GM21786 (cell line): ENCODE results near the gene NEK6.

ENCODE experiments used
- ATAC-seq: cut with Tn5 transposase; IDR thresholded peaks from one replicate; pipeline ENCODE4 v1.9.1; 2021; ENCODE audit not compliant: unreplicated experiment

The NEK6 gene

DNA sequence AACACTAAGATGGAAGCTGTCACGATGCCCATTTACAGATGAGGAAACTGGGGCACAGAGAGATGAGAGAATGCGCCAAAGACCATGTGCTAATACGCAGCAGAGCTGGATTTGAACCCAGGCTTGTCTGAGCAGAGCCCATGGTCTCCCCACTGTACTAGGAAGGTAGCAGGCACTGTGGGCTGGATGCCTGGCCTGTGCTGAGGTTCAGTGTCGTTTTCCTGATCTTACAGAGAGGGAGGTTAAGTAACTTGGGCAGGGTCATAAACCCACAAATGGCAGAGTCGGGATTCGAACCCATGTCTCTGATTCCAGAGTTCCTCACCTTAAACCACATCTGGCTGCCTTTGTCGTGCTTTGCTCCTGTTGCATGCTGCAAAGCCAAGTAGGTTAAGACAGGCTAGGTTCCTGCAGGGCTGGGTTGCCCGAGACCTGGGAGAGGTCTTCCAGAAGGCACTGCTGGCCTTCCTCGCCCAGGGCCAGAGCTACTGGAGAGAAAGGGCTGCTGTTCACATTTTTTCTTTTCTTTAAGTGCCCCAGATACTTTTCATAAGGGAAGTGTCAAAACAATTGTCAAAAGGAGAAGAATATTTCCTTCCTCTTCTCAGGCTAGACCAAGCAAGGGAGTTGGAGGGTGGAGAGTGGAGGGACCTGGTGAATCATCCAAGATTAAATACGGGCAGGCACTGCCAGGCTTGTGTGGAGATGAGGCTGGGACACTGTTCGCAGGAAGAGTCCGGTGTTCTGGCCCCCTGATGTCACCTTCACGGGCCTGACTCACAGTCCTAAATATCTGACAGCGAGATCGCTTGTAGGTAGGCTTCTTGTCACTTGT lies 3.2 kb downstream of the NEK6 start:
- ATAC-seq = no peak

GRCh38 chr9:124261736-124262648 lies 4.2 kb downstream of the NEK6 start:
- ATAC-seq = no peak

DNA sequence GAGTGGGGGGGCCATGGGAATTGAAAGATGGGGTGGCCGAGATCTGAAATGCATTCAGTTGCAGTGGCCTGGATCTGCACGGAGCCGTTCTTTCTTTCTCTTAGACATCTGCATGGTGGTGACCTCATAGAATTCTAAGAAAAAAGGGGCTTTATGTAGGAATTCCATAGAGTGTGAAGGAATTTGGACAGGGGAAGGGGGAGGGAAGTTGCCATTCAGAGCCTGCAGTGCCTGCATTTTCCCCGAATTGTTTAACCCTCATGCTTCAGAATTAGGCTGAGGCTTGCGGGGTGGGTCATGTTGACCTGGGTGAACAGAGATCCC lies 4.9 kb downstream of the NEK6 start:
- ATAC-seq = no peak

GRCh38 chr9:124263213-124263612 lies 5.5 kb downstream of the NEK6 start:
- ATAC-seq = no peak

DNA sequence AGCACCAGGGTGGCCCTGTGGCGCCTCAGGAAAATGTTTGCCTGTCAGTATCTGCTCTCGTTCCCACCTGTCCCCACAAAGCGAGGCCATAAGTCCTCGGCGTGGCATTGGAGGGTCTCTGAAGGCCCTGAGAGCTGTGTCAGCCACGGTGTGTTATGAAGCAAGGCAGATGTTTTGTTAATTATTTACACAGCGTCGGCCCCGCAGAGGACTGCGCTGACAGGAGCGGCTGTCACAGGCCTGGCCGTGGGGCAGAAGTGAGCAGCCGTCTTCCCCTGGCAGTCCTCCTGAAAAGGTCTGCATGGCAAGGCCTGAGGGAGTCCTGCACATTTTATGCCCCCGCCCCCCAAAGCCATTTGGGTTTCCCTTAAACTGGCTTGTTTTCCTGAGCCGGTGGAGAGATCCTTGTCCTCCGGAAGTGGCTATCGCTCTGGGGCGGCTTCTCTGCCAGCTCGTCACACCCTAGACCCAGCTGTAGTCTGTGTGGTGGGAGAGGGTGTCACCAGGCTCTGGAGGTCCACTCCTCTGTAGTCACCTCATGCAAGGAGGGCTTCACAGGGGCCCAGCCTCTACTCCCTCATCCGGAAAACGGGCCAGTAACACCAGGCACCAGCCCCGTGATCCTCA lies 6.2 kb downstream of the NEK6 start:
- no peak for ATAC-seq

GRCh38 chr9:124264823-124265233 lies 7.1 kb downstream of the NEK6 start:
- peak; percentile 34 for ATAC-seq

DNA sequence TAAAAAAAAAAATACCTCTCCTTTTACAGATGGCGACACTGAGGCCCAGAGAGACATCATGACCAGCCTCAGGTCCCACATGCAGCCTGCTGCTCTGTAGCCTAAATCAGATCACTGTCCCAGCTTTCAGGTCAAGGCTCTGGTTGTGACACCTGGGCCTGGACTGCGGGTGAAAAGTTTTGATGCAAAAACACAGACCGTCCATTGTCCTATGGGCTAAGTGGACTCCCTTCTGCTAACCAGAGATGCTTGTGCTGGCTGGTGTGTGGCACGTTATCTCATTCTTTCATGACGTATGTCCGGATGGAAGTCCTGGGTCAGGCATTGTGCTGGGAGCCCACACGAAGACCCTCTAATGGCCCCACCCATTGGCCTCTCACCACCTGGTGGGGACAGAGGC lies 7.8 kb downstream of the NEK6 start:
- ATAC-seq = no peak

DNA sequence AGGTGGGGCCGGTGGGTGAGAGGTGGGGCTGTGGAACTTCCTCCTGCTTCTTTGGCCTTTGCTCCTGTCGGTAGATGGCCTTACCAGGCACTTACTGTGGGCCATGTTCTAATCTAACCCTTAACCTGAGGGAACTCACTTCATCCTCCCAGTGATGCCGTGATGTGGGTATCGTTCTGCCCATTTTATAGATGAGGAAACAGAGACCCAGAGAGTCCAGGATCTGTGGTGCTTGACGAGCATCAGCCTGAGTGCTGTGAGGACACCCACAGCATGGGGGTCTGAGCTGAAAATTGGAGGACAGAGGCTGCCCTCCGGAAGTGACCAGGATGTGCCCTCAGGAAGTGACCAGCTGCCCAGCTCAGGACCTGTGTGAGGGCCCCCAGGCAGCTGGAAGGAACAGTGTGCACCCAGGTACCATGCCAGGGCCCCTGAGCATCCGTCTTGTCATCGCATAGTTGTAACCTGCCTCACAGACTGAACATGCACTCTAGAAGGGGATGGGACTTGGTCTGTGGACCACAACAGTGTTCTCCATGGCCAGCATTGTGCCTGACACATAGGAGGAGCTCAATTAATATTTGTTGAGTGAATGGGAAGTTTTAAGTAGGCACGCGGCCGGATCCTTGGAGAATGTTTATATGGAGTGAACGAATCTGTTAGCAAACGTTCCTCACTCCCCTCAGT lies 8.5 kb downstream of the NEK6 start:
- ATAC-seq = no peak

GRCh38 chr9:124266826-124267201 lies 9.1 kb downstream of the NEK6 start:
- ATAC-seq = no peak

DNA sequence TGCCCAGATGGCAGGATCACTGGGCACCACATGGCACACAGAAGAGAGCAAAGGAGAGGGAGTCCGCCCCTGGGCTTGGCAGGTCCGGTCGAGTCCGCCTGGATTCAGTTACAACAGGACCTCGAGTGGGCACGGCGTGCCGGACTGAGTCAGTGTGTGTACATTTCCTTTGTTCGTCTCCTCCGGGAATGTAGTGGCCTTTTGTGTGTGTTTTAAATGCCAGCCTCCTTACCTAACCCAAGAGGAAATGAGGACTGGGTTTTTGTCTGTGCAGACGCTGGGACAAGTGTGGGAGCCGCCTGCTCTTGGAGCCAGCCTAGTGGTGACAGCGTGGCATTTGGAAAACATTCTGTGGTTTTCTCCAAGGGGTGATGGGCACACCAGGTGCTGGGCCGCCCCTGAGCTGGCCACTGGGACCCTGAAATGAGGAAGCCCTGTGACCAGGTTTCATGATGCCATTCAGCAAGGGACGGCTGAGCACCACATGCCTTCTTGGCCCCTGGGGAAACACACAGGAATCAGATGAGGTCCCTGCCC lies 9.6 kb downstream of the NEK6 start:
- ATAC-seq = peak; percentile 31

GRCh38 chr9:124268248-124268647 lies 10.5 kb downstream of the NEK6 start:
- ATAC-seq = no peak

- ATAC-seq = no peak
Observed at GRCh38 chr9:124268661-124269060, 10.9 kb downstream of the NEK6 start.

GRCh38 chr9:124269556-124269955 lies 11.8 kb downstream of the NEK6 start:
- ATAC-seq = no peak

DNA sequence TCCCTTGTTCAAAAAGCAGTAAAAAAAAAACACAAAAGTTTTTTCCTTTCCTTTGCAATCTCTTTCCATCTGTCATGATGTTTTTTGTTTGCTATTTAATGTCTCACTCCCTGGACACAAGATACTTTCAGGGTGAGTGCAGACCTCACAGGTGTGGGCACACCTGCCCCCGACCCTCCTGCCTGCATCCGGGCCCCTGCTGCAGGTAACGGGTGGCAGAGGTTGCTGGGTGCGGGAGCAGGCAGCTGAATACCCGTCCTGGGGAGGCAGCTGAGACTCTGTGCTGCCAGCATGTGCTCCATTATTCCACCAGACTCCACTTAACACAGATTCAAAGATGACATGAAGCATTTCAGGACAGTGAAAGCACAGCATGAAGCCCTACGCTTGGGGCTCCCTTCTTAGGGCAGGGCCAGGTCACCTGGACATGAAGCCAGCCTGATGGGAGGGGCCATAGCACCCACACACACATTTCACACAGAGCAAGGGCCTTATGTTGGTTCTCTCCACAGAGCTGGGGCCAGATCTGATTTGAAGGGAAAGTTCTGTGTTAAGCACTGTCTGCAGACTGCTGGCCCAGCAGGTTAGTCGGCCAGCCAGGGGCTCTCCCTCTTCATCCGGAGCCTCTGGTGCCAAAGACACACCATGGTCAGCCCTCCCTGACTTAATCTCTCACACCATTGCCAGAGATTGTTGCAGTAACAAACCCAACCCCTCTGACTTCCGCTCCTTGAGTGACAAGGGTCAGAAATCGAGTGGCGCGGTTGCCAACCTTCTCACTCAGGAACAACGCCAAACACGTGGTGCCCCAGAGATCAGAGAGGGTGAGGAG lies 13.0 kb downstream of the NEK6 start:
- ATAC-seq = no peak

GRCh38 chr9:124271660-124272059 lies 13.9 kb downstream of the NEK6 start:
- no peak for ATAC-seq

GRCh38 chr9:124272118-124272517 lies 14.4 kb downstream of the NEK6 start:
- no peak for ATAC-seq

DNA sequence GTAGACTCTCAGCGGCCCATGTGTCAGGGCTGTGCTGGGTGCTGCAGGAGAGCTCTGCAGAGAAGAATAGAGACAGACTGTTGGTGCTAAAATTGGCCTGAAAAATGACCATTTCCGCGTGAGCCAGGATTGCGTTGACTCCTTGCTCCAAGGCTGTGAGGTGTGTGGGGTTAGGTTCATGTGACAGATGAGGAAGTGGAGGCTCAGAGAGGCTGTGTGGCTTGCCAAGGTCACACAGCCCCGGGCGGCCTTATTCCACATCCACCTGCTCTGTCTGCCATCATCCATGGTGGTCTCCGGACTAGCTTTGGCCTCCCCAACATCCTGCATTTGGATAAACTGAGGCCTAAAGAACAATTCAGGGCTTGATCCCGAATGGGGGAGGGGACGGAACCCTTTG lies 15.2 kb downstream of the NEK6 start:
- ATAC-seq = no peak

GRCh38 chr9:124273427-124274160 lies 15.8 kb downstream of the NEK6 start:
- ATAC-seq = no peak

DNA sequence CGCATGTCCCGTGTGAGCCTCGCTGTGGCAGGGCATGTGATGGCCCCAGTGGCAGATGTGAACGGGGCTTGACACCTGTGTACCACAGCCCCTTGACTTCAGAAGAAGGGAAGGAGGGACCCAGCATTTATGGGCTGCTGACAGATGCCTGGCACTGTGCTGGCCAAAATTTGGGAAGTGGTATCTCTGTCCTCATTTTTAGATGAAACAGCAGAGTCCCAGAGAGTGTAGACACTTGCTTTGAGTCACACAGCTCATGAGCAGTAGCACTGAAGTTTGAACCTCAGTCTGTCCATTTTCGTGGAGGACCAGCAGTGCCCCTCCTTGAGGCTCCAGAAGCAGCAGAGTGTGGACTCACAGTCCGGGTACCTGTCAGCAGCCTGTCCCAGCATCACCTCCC lies 16.5 kb downstream of the NEK6 start:
- no peak for ATAC-seq
